Measurements from ENCODE around the gene PARP12.

PARP12 gene

GRCh38 chr7:140051820-140052219, 10.9 kb downstream of the PARP12 start:
- no peak overlapping the region for H3K4me3 Mint-ChIP-seq
- H3K36me3 Mint-ChIP-seq (ENCODE audit: low read depth), result peaks cover 46% of the 10 kb centered on the region
- H3K27ac Mint-ChIP-seq, result no peak overlapping the region
- peaks cover 35% of the 10 kb centered on the region for H3K4me1 Mint-ChIP-seq (ENCODE audit: low read depth)
- no peaks in the 10 kb centered on the region for H3K9me3 Mint-ChIP-seq
- H3K27me3 Mint-ChIP-seq, result no peaks in the 10 kb centered on the region

GRCh38 chr7:140050100-140050499, 12.7 kb downstream of the PARP12 start:
- H3K27me3 Mint-ChIP-seq, result no peaks in the 10 kb centered on the region
- H3K9me3 Mint-ChIP-seq, result no peaks in the 10 kb centered on the region
- no peak overlapping the region for H3K4me3 Mint-ChIP-seq
- no peak overlapping the region for H3K27ac Mint-ChIP-seq
- peaks cover 49% of the 10 kb centered on the region for H3K36me3 Mint-ChIP-seq (ENCODE audit: low read depth)
- peaks cover 34% of the 10 kb centered on the region for H3K4me1 Mint-ChIP-seq (ENCODE audit: low read depth)

DNA sequence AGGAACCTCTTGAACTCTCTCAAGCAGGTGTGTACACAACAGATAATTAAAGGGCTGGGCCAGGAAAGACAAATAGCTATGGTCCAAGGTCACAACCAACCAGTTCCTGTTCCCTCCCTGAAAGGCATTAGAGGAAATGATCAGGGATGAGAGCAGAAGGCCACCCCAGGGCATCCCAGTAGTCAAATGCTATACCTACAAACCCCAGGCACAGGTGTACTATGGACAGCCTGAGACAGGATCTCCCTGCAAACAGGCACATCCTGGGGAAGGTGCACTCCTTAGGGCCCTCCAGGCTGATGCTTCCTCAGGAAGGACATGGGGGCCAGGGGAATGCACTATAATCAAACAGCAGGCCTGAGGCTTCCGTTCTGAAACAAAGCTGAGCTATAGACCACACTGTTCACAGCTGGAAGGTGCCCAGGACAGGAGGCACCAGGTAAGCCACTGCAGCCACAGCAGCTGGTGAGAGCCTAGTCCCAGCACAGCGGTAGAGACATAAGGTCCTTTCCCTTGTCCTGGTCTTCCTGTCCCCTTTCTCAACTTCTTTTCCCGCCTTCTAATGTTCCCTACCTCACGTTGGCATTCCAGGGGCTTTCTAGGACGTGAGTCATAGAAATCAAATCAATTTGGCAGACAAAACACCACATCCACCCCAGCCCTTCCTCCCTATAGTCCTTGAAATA, 13.3 kb downstream of the PARP12 start:
- no peaks in the 10 kb centered on the region for H3K27me3 Mint-ChIP-seq
- peaks cover 28% of the 10 kb centered on the region for H3K4me1 Mint-ChIP-seq (ENCODE audit: low read depth)
- peaks cover 51% of the 10 kb centered on the region for H3K36me3 Mint-ChIP-seq (ENCODE audit: low read depth)
- no peaks in the 10 kb centered on the region for H3K9me3 Mint-ChIP-seq
- no peak overlapping the region for H3K27ac Mint-ChIP-seq
- no peak overlapping the region for H3K4me3 Mint-ChIP-seq

GRCh38 chr7:140048989-140049338, 13.8 kb downstream of the PARP12 start:
- Mint-ChIP-seq H3K36me3 (ENCODE audit: low read depth) (peaks cover 55% of the 10 kb centered on the region), H3K4me3 (no peak overlapping the region), H3K9me3 (no peaks in the 10 kb centered on the region), H3K4me1 (ENCODE audit: low read depth) (peaks cover 23% of the 10 kb centered on the region), H3K27ac (no peak overlapping the region), H3K27me3 (no peaks in the 10 kb centered on the region)

GRCh38 chr7:140048138-140048537, 14.6 kb downstream of the PARP12 start:
- Mint-ChIP-seq H3K4me1 (ENCODE audit: low read depth) (peaks cover 14% of the 10 kb centered on the region), H3K4me3 (no peak overlapping the region), H3K27me3 (no peaks in the 10 kb centered on the region), H3K9me3 (no peaks in the 10 kb centered on the region), H3K27ac (peak overlapping the region; percentile 23), H3K36me3 (ENCODE audit: low read depth) (peaks cover 51% of the 10 kb centered on the region)

GRCh38 chr7:140047197-140047596, 15.6 kb downstream of the PARP12 start:
- peaks cover 48% of the 10 kb centered on the region for H3K36me3 Mint-ChIP-seq (ENCODE audit: low read depth)
- no peaks in the 10 kb centered on the region for H3K27me3 Mint-ChIP-seq
- no peaks in the 10 kb centered on the region for H3K9me3 Mint-ChIP-seq
- peaks cover 13% of the 10 kb centered on the region for H3K4me1 Mint-ChIP-seq (ENCODE audit: low read depth)
- H3K4me3 Mint-ChIP-seq, result no peak overlapping the region
- H3K27ac Mint-ChIP-seq, result no peak overlapping the region

DNA sequence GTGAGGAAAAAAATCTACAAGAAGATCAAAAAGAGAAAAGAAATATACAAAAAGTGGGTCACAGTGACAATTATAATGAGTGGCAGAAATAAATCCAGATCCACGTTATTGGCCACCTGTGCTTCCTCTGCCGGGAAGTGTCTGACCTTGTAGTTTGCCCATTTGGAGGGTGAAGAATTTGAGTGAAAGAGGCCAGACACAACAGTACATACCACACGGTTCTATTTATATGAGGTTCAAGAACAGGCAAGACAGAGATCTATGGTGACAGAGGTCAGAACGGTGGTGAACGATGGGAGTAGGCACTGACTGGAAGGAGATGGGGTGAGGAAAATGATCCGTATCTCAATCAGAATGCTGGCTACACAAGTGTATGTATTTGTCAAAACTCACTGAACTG, 17.1 kb downstream of the PARP12 start:
- no peak overlapping the region for H3K4me3 Mint-ChIP-seq
- H3K36me3 Mint-ChIP-seq (ENCODE audit: low read depth), result peaks cover 57% of the 10 kb centered on the region
- H3K27ac Mint-ChIP-seq, result no peak overlapping the region
- no peaks in the 10 kb centered on the region for H3K27me3 Mint-ChIP-seq
- H3K4me1 Mint-ChIP-seq (ENCODE audit: low read depth), result peaks cover 13% of the 10 kb centered on the region
- no peaks in the 10 kb centered on the region for H3K9me3 Mint-ChIP-seq

DNA sequence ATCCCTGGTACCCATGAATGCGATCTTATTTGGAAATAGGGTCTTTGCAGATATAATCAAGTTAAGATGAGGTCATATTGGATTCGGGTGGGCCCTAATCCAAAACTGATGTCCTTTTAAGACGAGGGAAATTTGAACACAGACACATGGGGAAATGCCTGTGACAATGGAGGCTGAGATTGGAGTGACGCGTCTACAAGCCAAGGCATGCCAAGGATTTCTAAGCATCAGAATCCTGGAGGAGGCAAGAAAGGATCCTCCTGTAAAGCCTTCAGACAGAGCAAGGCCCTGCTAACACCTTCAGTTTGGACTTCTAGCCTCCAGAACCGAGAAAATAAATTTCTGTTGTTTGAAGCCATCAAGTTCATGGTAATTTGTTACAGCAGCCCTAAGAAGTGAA, 18.5 kb downstream of the PARP12 start:
- no peaks in the 10 kb centered on the region for H3K27me3 Mint-ChIP-seq
- H3K9me3 Mint-ChIP-seq, result no peaks in the 10 kb centered on the region
- peaks cover 62% of the 10 kb centered on the region for H3K36me3 Mint-ChIP-seq (ENCODE audit: low read depth)
- no peak overlapping the region for H3K27ac Mint-ChIP-seq
- H3K4me3 Mint-ChIP-seq, result no peak overlapping the region
- peaks cover 7% of the 10 kb centered on the region for H3K4me1 Mint-ChIP-seq (ENCODE audit: low read depth)

- Mint-ChIP-seq H3K27ac (no peak overlapping the region), H3K36me3 (ENCODE audit: low read depth) (peaks cover 72% of the 10 kb centered on the region), H3K9me3 (no peaks in the 10 kb centered on the region)
Observed at GRCh38 chr7:140042386-140042670, 20.4 kb downstream of the PARP12 start.

GRCh38 chr7:140041659-140042385, 20.9 kb downstream of the PARP12 start:
- Mint-ChIP-seq H3K27ac (no peak overlapping the region), H3K4me3 (no peak overlapping the region), H3K9me3 (no peaks in the 10 kb centered on the region), H3K27me3 (no peaks in the 10 kb centered on the region), H3K4me1 (ENCODE audit: low read depth) (peaks cover 8% of the 10 kb centered on the region), H3K36me3 (ENCODE audit: low read depth) (peaks cover 77% of the 10 kb centered on the region)

More at GRCh38 chr7:140042386-140042670, 20.4 kb downstream of the PARP12 start:
- H3K4me3 Mint-ChIP-seq, result no peak overlapping the region
- H3K27me3 Mint-ChIP-seq, result no peaks in the 10 kb centered on the region
- peaks cover 7% of the 10 kb centered on the region for H3K4me1 Mint-ChIP-seq (ENCODE audit: low read depth)

DNA sequence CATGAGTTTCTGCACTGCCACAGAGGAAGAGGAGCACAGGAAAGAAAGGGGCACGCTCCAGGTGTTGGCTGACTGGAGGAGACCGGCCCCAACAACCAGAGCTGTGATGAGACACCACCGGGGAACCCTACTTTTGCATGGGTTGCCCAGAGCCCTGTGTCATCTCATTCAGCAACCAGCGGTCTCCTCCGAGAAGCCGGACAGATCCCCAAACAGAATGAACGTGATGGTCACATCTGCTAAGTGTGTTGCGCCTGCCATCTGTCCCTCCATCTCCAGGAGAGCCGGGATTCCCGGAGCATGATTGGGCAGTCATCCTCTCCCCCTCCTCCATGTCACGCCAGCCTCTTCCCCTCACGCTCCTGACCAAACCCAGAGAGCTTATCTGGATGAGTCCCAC, 22.9 kb downstream of the PARP12 start:
- no peaks in the 10 kb centered on the region for H3K27me3 Mint-ChIP-seq
- H3K9me3 Mint-ChIP-seq, result no peaks in the 10 kb centered on the region
- H3K4me1 Mint-ChIP-seq (ENCODE audit: low read depth), result peaks cover 18% of the 10 kb centered on the region
- H3K27ac Mint-ChIP-seq, result no peak overlapping the region
- H3K36me3 Mint-ChIP-seq (ENCODE audit: low read depth), result peaks cover 71% of the 10 kb centered on the region
- H3K4me3 Mint-ChIP-seq, result no peak overlapping the region

DNA sequence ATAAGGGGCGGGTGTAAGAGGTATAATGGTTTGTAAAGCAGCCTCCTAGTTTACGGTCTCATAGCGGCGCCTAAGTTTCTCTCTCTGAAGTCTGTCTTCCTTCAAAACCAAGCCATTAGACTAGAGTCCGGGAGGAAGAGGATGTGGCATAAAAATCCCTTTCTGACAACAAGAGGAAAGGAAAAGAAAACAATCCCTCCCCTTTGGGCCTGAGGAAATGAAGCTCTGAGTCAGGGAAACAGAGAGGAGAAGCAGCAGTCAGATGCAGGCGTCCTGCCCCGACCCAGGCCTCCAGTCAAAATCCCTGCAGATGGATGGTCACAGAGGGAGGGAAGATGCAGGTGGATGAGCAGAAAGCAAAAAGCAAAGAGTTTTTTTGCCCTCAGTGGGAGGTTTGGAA, 23.7 kb downstream of the PARP12 start:
- Mint-ChIP-seq H3K27ac (no peak overlapping the region), H3K36me3 (ENCODE audit: low read depth) (peaks cover 70% of the 10 kb centered on the region), H3K27me3 (no peaks in the 10 kb centered on the region), H3K9me3 (no peaks in the 10 kb centered on the region), H3K4me3 (no peak overlapping the region), H3K4me1 (ENCODE audit: low read depth) (peaks cover 18% of the 10 kb centered on the region)

- peaks cover 68% of the 10 kb centered on the region for H3K36me3 Mint-ChIP-seq (ENCODE audit: low read depth)
- peaks cover 29% of the 10 kb centered on the region for H3K4me1 Mint-ChIP-seq (ENCODE audit: low read depth)
- H3K4me3 Mint-ChIP-seq, result no peak overlapping the region
- no peaks in the 10 kb centered on the region for H3K9me3 Mint-ChIP-seq
- H3K27me3 Mint-ChIP-seq, result no peaks in the 10 kb centered on the region
- H3K27ac Mint-ChIP-seq, result peak overlapping the region; percentile 65
Observed at GRCh38 chr7:140036224-140036962, 26.4 kb downstream of the PARP12 start.

- Mint-ChIP-seq H3K36me3 (ENCODE audit: low read depth) (peaks cover 64% of the 10 kb centered on the region), H3K27me3 (no peaks in the 10 kb centered on the region), H3K9me3 (no peaks in the 10 kb centered on the region), H3K4me1 (ENCODE audit: low read depth) (peaks cover 29% of the 10 kb centered on the region), H3K4me3 (no peak overlapping the region), H3K27ac (no peak overlapping the region)
Observed at GRCh38 chr7:140035400-140036223, 27.1 kb downstream of the PARP12 start.

DNA sequence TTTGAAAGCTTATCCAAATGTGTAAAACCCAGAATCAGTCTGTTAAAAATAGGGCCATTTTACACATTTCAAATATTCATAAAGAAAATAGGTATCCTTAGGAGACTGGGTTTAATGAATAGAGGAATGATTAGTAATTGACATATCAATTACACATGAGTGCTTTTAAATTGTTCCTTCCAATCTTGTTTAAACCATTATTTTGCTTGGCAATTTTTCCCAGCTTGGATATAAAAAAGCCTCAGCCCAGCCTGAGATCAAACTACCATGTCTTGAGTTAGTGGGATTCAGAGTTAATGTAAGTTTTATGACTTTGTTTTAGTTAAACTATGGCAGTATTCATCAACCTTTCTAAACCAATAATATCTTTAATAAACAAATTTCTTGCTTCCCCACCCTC, 28.3 kb downstream of the PARP12 start:
- no peak overlapping the region for H3K27ac Mint-ChIP-seq
- peaks cover 29% of the 10 kb centered on the region for H3K4me1 Mint-ChIP-seq (ENCODE audit: low read depth)
- H3K36me3 Mint-ChIP-seq (ENCODE audit: low read depth), result peaks cover 59% of the 10 kb centered on the region
- no peak overlapping the region for H3K4me3 Mint-ChIP-seq
- H3K27me3 Mint-ChIP-seq, result no peaks in the 10 kb centered on the region
- no peaks in the 10 kb centered on the region for H3K9me3 Mint-ChIP-seq

Data from stimulated activated naive CD8-positive, alpha-beta T cell treated with anti-CD3 and anti-CD28 coated beads, Interleukin-15, Interleukin-2, amounts not matched to agents 100 ng/mL and 50 ng/mL, for 24 hours (primary cell).